GM12865 (cell line): ENCODE data around the gene RBM44.

Experiments
- DNase-seq: peaks from one replicate; pipeline ENCODE4 v3.0.0; 2010; ENCODE audit warnings: low read depth
- H3K4me3 ChIP-seq: 2 replicates; pipeline ENCODE4 v1.5.1; 2011; ENCODE audit warnings: mild to moderate bottlenecking, low read depth, low read length, control low read depth
- CTCF ChIP-seq: IDR thresholded peaks from 2 replicates; pipeline ENCODE4 v1.5.1; 2011; ENCODE audit warnings: low read length, control low read depth, low read depth, inconsistent platforms; ENCODE audit not compliant: insufficient read depth; ENCODE audit errors: missing control alignments

Gene RBM44

GRCh38 chr2:237885931-237886684 is 87.5 kb downstream of the RBM44 start:
- no peak for DNase-seq
- H3K4me3 ChIP-seq: no peak overlapping the region
- no peak for TF ChIP-seq CTCF

GRCh38 chr2:237886685-237887481 is 88.3 kb downstream of the RBM44 start:
- no peak overlapping the region for H3K4me3 ChIP-seq
- no peak for TF ChIP-seq CTCF
- DNase-seq: no peak

GRCh38 chr2:237888389-237888788 is 89.8 kb downstream of the RBM44 start:
- TF ChIP-seq CTCF: no peak
- no peak overlapping the region for H3K4me3 ChIP-seq

GRCh38 chr2:237889016-237889415 is 90.4 kb downstream of the RBM44 start:
- no peak for TF ChIP-seq CTCF
- no peak overlapping the region for H3K4me3 ChIP-seq
- DNase-seq: no peak

More at GRCh38 chr2:237888389-237888788, 89.8 kb downstream of the RBM44 start:
- no peak for DNase-seq

- DNase-seq: no peak
- H3K4me3 ChIP-seq: no peak overlapping the region
- TF ChIP-seq CTCF: no peak
Observed at GRCh38 chr2:237889811-237890210, 91.2 kb downstream of the RBM44 start.
